H1 (cell line): ENCODE measurements around the gene RAG2. TPM values are rescaled to one million over a fixed set of nuclear protein-coding genes. Genes with fewer than 3 reads are reported as not detected.

Source experiments
- CTCF ChIA-PET: fragments of 300-600 bp; sonication (Branson Sonifier 250); formaldehyde crosslinking; loops from one replicate; lab custom pipeline; 2021; ENCODE audit not compliant: partially characterized antibody; lab: Charles Lee
- POLR2A ChIA-PET: fragments of 300-600 bp; sonication (Branson Sonifier 250); formaldehyde crosslinking; loops from one replicate; lab custom pipeline; 2021; ENCODE audit warnings: inconsistent platforms; ENCODE audit not compliant: partially characterized antibody; lab: Charles Lee
- DNase-seq, 2 experiments: peaks; one replicate each; pipeline versions ENCODE4 v3.0.0 to v3.0.0-alpha.2; 2010 to 2022; ENCODE audit warnings: low spot score in 2 of 2, low read depth in 1 of 2, mixed read lengths in 1 of 2
- FAIRE-seq: peaks from 2 replicates; lab custom pipeline; 2011; peaks lifted over from hg19 to GRCh38; lab: Jason Lieb, UNC
- H2AFZ ChIP-seq: 2 replicates; pipeline ENCODE4 v1.8.1; 2012; ENCODE audit warnings: low read length, inconsistent platforms
- H2AK5ac ChIP-seq: 2 replicates; pipeline ENCODE4 v1.6.1; 2013; ENCODE audit warnings: low read depth, low read length
- H2BK120ac ChIP-seq: replicated peaks from 2 replicates; pipeline ENCODE3; 2013; ENCODE audit warnings: low read depth, low read length, inconsistent platforms
- H2BK12ac ChIP-seq: 2 replicates; pipeline ENCODE4 v1.6.1; 2013; ENCODE audit warnings: low read depth, low read length
- H2BK15ac ChIP-seq: 2 replicates; pipeline ENCODE4 v1.6.1; 2013; ENCODE audit warnings: low read length
- H2BK20ac ChIP-seq: 2 replicates; pipeline ENCODE4 v1.6.1; 2013; ENCODE audit warnings: low read length
- H2BK5ac ChIP-seq: 2 replicates; pipeline ENCODE4 v1.6.1; 2013; ENCODE audit warnings: low read depth, low read length
- H3K14ac ChIP-seq: 2 replicates; pipeline ENCODE4 v1.6.1; 2013; ENCODE audit warnings: inconsistent platforms; ENCODE audit not compliant: insufficient read length
- H3K18ac ChIP-seq: 2 replicates; pipeline ENCODE4 v1.6.1; 2013; ENCODE audit warnings: low read length; ENCODE audit errors: extremely low read depth
- H3K23ac ChIP-seq: 2 replicates; pipeline ENCODE4 v1.6.1; 2013; ENCODE audit warnings: inconsistent platforms; ENCODE audit not compliant: insufficient read length
- H3K23me2 ChIP-seq: 2 replicates; pipeline ENCODE4 v1.6.1; 2013; ENCODE audit warnings: low read depth, low read length
- H3K27ac ChIP-seq: 2 replicates; pipeline ENCODE4 v1.6.1; 2011; ENCODE audit warnings: low read depth, low read length, inconsistent platforms
- H3K27me3 ChIP-seq, 4 experiments: replicated peaks in 1 of 4; 1 replicate in 1 of 4; 2 replicates in 3 of 4; pipeline versions ENCODE4 v1.6.1 to v1.8.1; 2011 to 2013; ENCODE audit warnings: low read length in 3 of 4, mild to moderate bottlenecking in 3 of 4, inconsistent platforms in 2 of 4, mixed read lengths in 2 of 4, moderate library complexity in 1 of 4; ENCODE audit not compliant: control insufficient read depth in 3 of 4, insufficient read depth in 3 of 4; ENCODE audit errors: extremely low read depth in 1 of 4
- H3K36me3 ChIP-seq, 4 experiments: 2 replicates each; pipeline versions ENCODE4 v1.6.1 to v1.8.1; 2011 to 2013; ENCODE audit warnings: mild to moderate bottlenecking in 4 of 4, low read length in 3 of 4, moderate library complexity in 2 of 4, control low read depth in 1 of 4, inconsistent platforms in 1 of 4; ENCODE audit not compliant: insufficient read depth in 4 of 4, control insufficient read depth in 2 of 4
- H3K4ac ChIP-seq: replicated peaks from 2 replicates; pipeline ENCODE3; 2013; ENCODE audit warnings: low read length, low read depth, mixed read lengths, inconsistent platforms; ENCODE audit not compliant: insufficient read length
- H3K4me1 ChIP-seq, 4 experiments: replicated peaks in 1 of 4; 1 replicate in 1 of 4; 2 replicates in 3 of 4; pipeline versions ENCODE4 v1.6.1 to v1.8.1; 2011 to 2013; ENCODE audit warnings: low read length in 3 of 4, inconsistent platforms in 2 of 4, mixed read lengths in 1 of 4; ENCODE audit not compliant: insufficient read depth in 4 of 4, control insufficient read depth in 3 of 4
- H3K4me2 ChIP-seq, 2 experiments: 2 replicates each; pipeline versions ENCODE4 v1.6.1 to v1.8.1; 2011 to 2013; ENCODE audit warnings: low read depth in 2 of 2, low read length in 2 of 2, control low read depth in 1 of 2, inconsistent platforms in 1 of 2, mild to moderate bottlenecking in 1 of 2; ENCODE audit not compliant: insufficient read depth in 1 of 2
- H3K4me3 ChIP-seq, 4 experiments: fragments of 200-600, 300-600 bp in 1 of 4; sonication (generic), shearing (Covaris generic), sonication (Bioruptor Twin) in 1 of 4; 2 replicates each; pipeline versions ENCODE4 v1.5.1 to v1.8.1; 2011 to 2016; ENCODE audit warnings: low read length in 4 of 4, low read depth in 3 of 4, control low read depth in 2 of 4, inconsistent platforms in 2 of 4, mild to moderate bottlenecking in 2 of 4, mixed read lengths in 1 of 4, moderate library complexity in 1 of 4; ENCODE audit not compliant: insufficient read depth in 2 of 4; ENCODE audit errors: extremely low read depth in 1 of 4
- H3K56ac ChIP-seq: replicated peaks from 2 replicates; pipeline ENCODE3; 2013; ENCODE audit warnings: low read depth, mild to moderate bottlenecking, mixed read lengths, low read length, inconsistent platforms; ENCODE audit not compliant: insufficient read length
- H3K79me1 ChIP-seq: 2 replicates; pipeline ENCODE4 v1.6.1; 2013; ENCODE audit warnings: low read depth, low read length, control low read depth
- H3K79me2 ChIP-seq, 2 experiments: 2 replicates each; pipeline versions ENCODE4 v1.6.1 to v1.8.1; 2012 to 2013; ENCODE audit warnings: low read length in 2 of 2, mild to moderate bottlenecking in 2 of 2, inconsistent platforms in 1 of 2; ENCODE audit not compliant: insufficient read depth in 2 of 2, control insufficient read depth in 1 of 2
- H3K9ac ChIP-seq, 4 experiments: replicated peaks in 1 of 4; 1 replicate in 1 of 4; 2 replicates in 3 of 4; pipeline versions ENCODE4 v1.6.1 to v1.8.1; 2011 to 2013; ENCODE audit warnings: low read depth in 3 of 4, low read length in 3 of 4, control low read depth in 2 of 4, mild to moderate bottlenecking in 2 of 4, moderate library complexity in 2 of 4, inconsistent platforms in 1 of 4; ENCODE audit errors: extremely low read depth in 1 of 4
- H3K9me3 ChIP-seq, 2 experiments: 2 replicates each; pipeline versions ENCODE4 v1.6.1 to v1.8.1; 2012 to 2013; ENCODE audit warnings: mild to moderate bottlenecking in 2 of 2, moderate library complexity in 2 of 2, control low read depth in 1 of 2, inconsistent platforms in 1 of 2, low read depth in 1 of 2, low read length in 1 of 2, mixed read lengths in 1 of 2; ENCODE audit not compliant: insufficient read depth in 2 of 2
- H4K20me1 ChIP-seq, 2 experiments: replicated peaks in 1 of 2; 2 replicates each; pipeline versions ENCODE3 to v1.8.1; 2011 to 2013; ENCODE audit warnings: inconsistent platforms in 2 of 2, low read length in 2 of 2, mild to moderate bottlenecking in 1 of 2; ENCODE audit not compliant: insufficient read depth in 2 of 2, control insufficient read depth in 1 of 2
- H4K5ac ChIP-seq: 2 replicates; pipeline ENCODE4 v1.6.1; 2013; ENCODE audit warnings: low read length, low read depth, mixed read lengths, inconsistent platforms; ENCODE audit not compliant: insufficient read length
- H4K8ac ChIP-seq: 2 replicates; pipeline ENCODE4 v1.8.0; 2013; ENCODE audit warnings: mild to moderate bottlenecking, moderate library complexity, low read length, inconsistent platforms; ENCODE audit not compliant: insufficient read depth; ENCODE audit errors: extremely low read depth
- H4K91ac ChIP-seq: replicated peaks from 2 replicates; pipeline ENCODE3; 2013; ENCODE audit warnings: low read length, mixed read lengths, inconsistent platforms; ENCODE audit not compliant: insufficient read length
- BCL11A ChIP-seq, 2 experiments: IDR thresholded peaks; one replicate each; pipeline ENCODE4 v1.6.1; 2011; ENCODE audit warnings: low read depth in 2 of 2, low read length in 2 of 2, mild to moderate bottlenecking in 2 of 2
- CHD1 ChIP-seq: IDR thresholded peaks from 2 replicates; pipeline ENCODE4 v1.6.1; 2012; ENCODE audit warnings: low read depth, low read length, improper control_type of control experiment
- E2F6 ChIP-seq: IDR thresholded peaks from 2 replicates; pipeline ENCODE4 v1.6.1; 2012; ENCODE audit warnings: inconsistent platforms
- EP300 ChIP-seq, 2 experiments: IDR thresholded peaks; 1 replicate in 1 of 2; 2 replicates in 1 of 2; pipeline ENCODE4 v1.6.1; 2011 to 2012; ENCODE audit warnings: low read depth in 2 of 2, low read length in 2 of 2, mild to moderate bottlenecking in 2 of 2, borderline replicate concordance in 1 of 2, inconsistent platforms in 1 of 2, moderate library complexity in 1 of 2
- FOSL1 ChIP-seq: IDR thresholded peaks from 2 replicates; pipeline ENCODE4 v1.6.1; 2011; ENCODE audit warnings: mild to moderate bottlenecking, low read depth, low read length, moderate library complexity; ENCODE audit not compliant: insufficient read depth
- GABPA ChIP-seq: IDR thresholded peaks from 2 replicates; pipeline ENCODE4 v1.6.1; 2011; ENCODE audit warnings: mild to moderate bottlenecking, low read length, moderate library complexity, borderline replicate concordance; ENCODE audit not compliant: insufficient read depth
- NANOG ChIP-seq: IDR thresholded peaks from 2 replicates; pipeline ENCODE4 v1.6.1; 2011; ENCODE audit warnings: low read length, low read depth, mild to moderate bottlenecking, inconsistent platforms; ENCODE audit not compliant: insufficient read depth, poor library complexity, severe bottlenecking
- NRF1 ChIP-seq: IDR thresholded peaks from 2 replicates; pipeline ENCODE4 v1.6.1; 2011; ENCODE audit warnings: mild to moderate bottlenecking, low read depth, low read length, improper control_type of control experiment
- RBBP5 ChIP-seq: IDR thresholded peaks from 2 replicates; pipeline ENCODE4 v1.7.1; 2012; ENCODE audit warnings: low read depth, mild to moderate bottlenecking, inconsistent platforms, low read length, moderate library complexity, borderline replicate concordance
- RNF2 ChIP-seq: fragments of 200-900, 300-1000 bp; sonication (generic); IDR thresholded peaks from 2 replicates; pipeline ENCODE4 v1.7.1; 2016; ENCODE audit warnings: borderline replicate concordance, low read depth, mild to moderate bottlenecking, antibody characterized with exemption, low read length; ENCODE audit not compliant: poor library complexity, severe bottlenecking; ENCODE audit errors: missing control alignments
- SAP30 ChIP-seq: fragments of 300-600 bp; sonication (generic); IDR thresholded peaks from 2 replicates; pipeline ENCODE4 v1.7.1; 2012; ENCODE audit warnings: low read length, moderate library complexity, mild to moderate bottlenecking, inconsistent platforms; ENCODE audit not compliant: insufficient read depth, insufficient replicate concordance
- SP1 ChIP-seq: IDR thresholded peaks from 2 replicates; pipeline ENCODE4 v1.6.1; 2011; ENCODE audit warnings: low read depth, low read length
- WGBS, 2 experiments: shearing (Covaris generic) in 1 of 2; methylation state at CpG; one replicate each; pipeline versions ENCODE4 v1.1.6 to v1.1.7; 2013 to 2015; ENCODE audit warnings: low lambda C conversion rate in 2 of 2, mixed read lengths in 2 of 2, inconsistent platforms in 1 of 2, low coverage in 1 of 2, missing lambda C conversion rate in 1 of 2; ENCODE audit not compliant: insufficient replicate concordance in 2 of 2, insufficient coverage in 1 of 2, insufficient read length in 1 of 2; ENCODE audit errors: extremely low coverage in 1 of 2, missing lambda C conversion rate in 1 of 2; 5-methylcytosine and 5-hydroxymethylcytosine counted together
- polyA plus RNA-seq, 7 experiments: library from polyadenylated mRNA; depleted of rRNA in 3 of 7; stranded (reverse) in 5 of 7; unstranded in 2 of 7; fragments of >200 nt in 5 of 7; fragments of 200-250 nt in 2 of 7; gene quantifications; 1 replicate in 5 of 7; 2 replicates in 1 of 7; 4 replicates in 1 of 7; pipeline versions ENCODE4 v1.2.1 to v1.2.3, GENCODE V29; 2011 to 2013; ENCODE audit warnings: missing spikeins in 2 of 7, mixed read lengths in 2 of 7
- total RNA-seq: library from RNA; stranded (reverse); fragmentation: NEBNext Ultra II Directional; extraction: Animal tissue kit (Norgen Biotek cat#: 25700); gene quantifications from 2 replicates; pipeline ENCODE4 v1.2.1, GENCODE V29; 2021

The RAG2 gene
- total and polyA plus RNA-seq, 2 of the 8 experiments (the other 6 are each of a cell fraction or from before 2014, with no cell fraction given) = not detected

- H4K8ac ChIP-seq = no peak overlapping the region
- no peak overlapping the region for H2BK120ac ChIP-seq
- peaks cover 21 to 23% of the 10 kb centered on the region in 2 experiments for H3K9me3 ChIP-seq
- no peak overlapping the region for H3K4me2 ChIP-seq
- H3K9ac ChIP-seq = no peak overlapping the region
- ChIA-PET CTCF (interaction anchor here (0.8 to 1.3 kb wide), 2 partner anchors 17 to 122 kb away, joined by 3 to 4 read pairs; no protein-coding TSS in a partner anchor), POLR2A (no interaction called here)
- H3K18ac ChIP-seq = no peak overlapping the region
- no peak overlapping the region for H3K14ac ChIP-seq
- no peak overlapping the region for H2AFZ ChIP-seq
- no peak overlapping the region for H3K4me3 ChIP-seq
- no peak overlapping the region for H2AK5ac ChIP-seq
- H3K27me3 ChIP-seq = no peaks in the 10 kb centered on the region
- no peaks in the 10 kb centered on the region for H3K36me3 ChIP-seq
- no peak overlapping the region for H4K5ac ChIP-seq
- no peak overlapping the region for H2BK15ac ChIP-seq
- no peaks in the 10 kb centered on the region for H3K23me2 ChIP-seq
- H3K56ac ChIP-seq = no peak overlapping the region
- no peaks in the 10 kb centered on the region for H3K79me1 ChIP-seq
- no peaks in the 10 kb centered on the region for H3K79me2 ChIP-seq
- H4K91ac ChIP-seq = no peak overlapping the region
- no peak overlapping the region for H2BK5ac ChIP-seq
- no peak overlapping the region for H3K23ac ChIP-seq
- H3K4me1 ChIP-seq = no peaks in the 10 kb centered on the region
- no peak overlapping the region for H3K27ac ChIP-seq
- FAIRE-seq (no peak), DNase-seq (no peak)
- no peaks in the 10 kb centered on the region for H4K20me1 ChIP-seq
- no peak overlapping the region for H3K4ac ChIP-seq
- no peak overlapping the region for H2BK12ac ChIP-seq
- no peak overlapping the region for H2BK20ac ChIP-seq
- WGBS, 2 experiments = 51% methylated on average over 2 of the region's 2 CpGs; no CpG with 5 or more reads in 1 of the 2 experiments
- TF ChIP-seq NANOG = no peak
- no peak for TF ChIP-seq RBBP5
- no peak for TF ChIP-seq SP1
- TF ChIP-seq RNF2 = no peak
- TF ChIP-seq SAP30 = no peak
- no peak for TF ChIP-seq FOSL1
- TF ChIP-seq GABPA = no peak
- no peak for TF ChIP-seq NRF1
- TF ChIP-seq EP300 (IDR thresholded peaks at IDR 0.05; ENCODE audit: borderline replicate concordance in 1 of 2, low read depth in 2 of 2, low read length in 2 of 2) = no peak
- TF ChIP-seq BCL11A (IDR thresholded peaks at IDR 0.05; ENCODE audit: low read depth in 2 of 2, low read length in 2 of 2) = no peak
- no peak for TF ChIP-seq E2F6
- no peak for TF ChIP-seq CHD1
These were observed 16.5 kb downstream of the RAG2 start for GRCh38 chr11:36581536-36581935.
